Keratinocyte (primary cell): Measurements from ENCODE around the gene TPCN2. TPM values are rescaled to one million over a fixed set of nuclear protein-coding genes. Genes with fewer than 3 reads are reported as not detected.

Source experiments
- DNase-seq: peaks from one replicate; pipeline ENCODE4 v3.0.0-alpha.2; 2011; ENCODE audit warnings: low read depth, missing footprints, low spot score
- FAIRE-seq: peaks from 2 replicates; lab custom pipeline; 2011; peaks lifted over from hg19 to GRCh38; lab: Jason Lieb, UNC
- H2AFZ ChIP-seq: 2 replicates; pipeline ENCODE4 v1.6.0; 2012; ENCODE audit warnings: low read length, control low read depth, inconsistent platforms; ENCODE audit not compliant: control insufficient read depth
- H3K27ac ChIP-seq: 2 replicates; pipeline ENCODE4 v1.5.1; 2011; ENCODE audit warnings: low read length; ENCODE audit not compliant: control insufficient read depth, insufficient read depth
- H3K27me3 ChIP-seq: 3 replicates; pipeline ENCODE4 v1.6.0; 2011; ENCODE audit warnings: low read length; ENCODE audit not compliant: control insufficient read depth, insufficient read depth; ENCODE audit errors: extremely low read depth
- H3K36me3 ChIP-seq, 2 experiments: 2 replicates in 1 of 2; 3 replicates in 1 of 2; pipeline ENCODE4 v1.5.1; 2011; ENCODE audit warnings: low read length in 2 of 2, mild to moderate bottlenecking in 1 of 2; ENCODE audit not compliant: control insufficient read depth in 2 of 2, insufficient read depth in 2 of 2; ENCODE audit errors: extremely low read depth in 1 of 2
- H3K4me1 ChIP-seq: 3 replicates; pipeline ENCODE4 v1.5.1; 2011; ENCODE audit warnings: low read length; ENCODE audit not compliant: control insufficient read depth, insufficient read depth; ENCODE audit errors: extremely low read depth
- H3K4me2 ChIP-seq: 3 replicates; pipeline ENCODE4 v1.6.0; 2011; ENCODE audit warnings: low read depth, low read length; ENCODE audit not compliant: control insufficient read depth, insufficient read depth; ENCODE audit errors: extremely low read depth
- H3K4me3 ChIP-seq, 3 experiments: fragments of 200-600 bp in 1 of 3; sonication (generic) in 1 of 3; 2 replicates in 2 of 3; 3 replicates in 1 of 3; pipeline ENCODE4 v1.5.1; 2011 to 2016; ENCODE audit warnings: low read length in 3 of 3, mild to moderate bottlenecking in 3 of 3, control low read depth in 2 of 3, inconsistent platforms in 1 of 3, low read depth in 1 of 3, mixed read lengths in 1 of 3, mixed run types in 1 of 3, moderate library complexity in 1 of 3; ENCODE audit not compliant: control insufficient read depth in 2 of 3, insufficient read depth in 2 of 3; ENCODE audit errors: extremely low read depth in 1 of 3
- H3K79me2 ChIP-seq: 2 replicates; pipeline ENCODE4 v1.6.0; 2012; ENCODE audit warnings: low read length; ENCODE audit not compliant: control insufficient read depth, insufficient read depth
- H3K9ac ChIP-seq: 3 replicates; pipeline ENCODE4 v1.6.0; 2011; ENCODE audit warnings: low read length; ENCODE audit not compliant: control insufficient read depth, insufficient read depth; ENCODE audit errors: extremely low read depth
- H3K9me1 ChIP-seq: 3 replicates; pipeline ENCODE4 v1.6.0; 2011; ENCODE audit warnings: low read length; ENCODE audit not compliant: control insufficient read depth, insufficient read depth; ENCODE audit errors: extremely low read depth
- H3K9me3 ChIP-seq: 2 replicates; pipeline ENCODE4 v1.5.1; 2012; ENCODE audit warnings: low read depth, low read length; ENCODE audit not compliant: control insufficient read depth
- H4K20me1 ChIP-seq: 3 replicates; pipeline ENCODE4 v1.6.0; 2011; ENCODE audit warnings: low read length; ENCODE audit not compliant: control insufficient read depth, insufficient read depth; ENCODE audit errors: extremely low read depth
- CTCF ChIP-seq, 3 experiments: IDR thresholded peaks in 1 of 3; conservative IDR thresholded peaks in 1 of 3; optimal IDR thresholded peaks in 1 of 3; 2 replicates in 2 of 3; 3 replicates in 1 of 3; pipeline versions ENCODE3 to v1.5.1; 2011; ENCODE audit warnings: low read length in 3 of 3, mild to moderate bottlenecking in 3 of 3, moderate library complexity in 2 of 3, control low read depth in 1 of 3, inconsistent platforms in 1 of 3; ENCODE audit not compliant: insufficient read depth in 2 of 3; ENCODE audit errors: extremely low read depth in 1 of 3
- EZH2 ChIP-seq: IDR thresholded peaks from one replicate; pipeline ENCODE4 v1.6.1; 2012; ENCODE audit warnings: inconsistent platforms, mild to moderate bottlenecking, low read length, moderate library complexity
- dilution Hi-C: fragments of 300-500 bp; cut with MboI; formaldehyde crosslinking; loops from one replicate; pipeline ENCODE4 v1.7.0; 2020; ENCODE audit warnings: low sequenced_read_pairs; ENCODE audit not compliant: extremely low pct_ligation_motif_present
- polyA plus RNA-seq, 5 experiments: library from polyadenylated mRNA; depleted of rRNA in 3 of 5; stranded (reverse) in 3 of 5; stranded (forward) in 1 of 5; unstranded in 1 of 5; fragments of >200 nt; gene quantifications; 1 replicate in 1 of 5; 2 replicates in 3 of 5; 3 replicates in 1 of 5; pipeline versions ENCODE4 v1.2.1 to v1.2.3, GENCODE V29; 2011 to 2012; ENCODE audit warnings: missing spikeins in 2 of 5, low read depth in 1 of 5, low replicate concordance in 1 of 5

The TPCN2 gene
- polyA plus RNA-seq, 1 donor (not counting 4 experiments of a cell fraction or from before 2014, with no cell fraction given), result 7.7 TPM

DNA sequence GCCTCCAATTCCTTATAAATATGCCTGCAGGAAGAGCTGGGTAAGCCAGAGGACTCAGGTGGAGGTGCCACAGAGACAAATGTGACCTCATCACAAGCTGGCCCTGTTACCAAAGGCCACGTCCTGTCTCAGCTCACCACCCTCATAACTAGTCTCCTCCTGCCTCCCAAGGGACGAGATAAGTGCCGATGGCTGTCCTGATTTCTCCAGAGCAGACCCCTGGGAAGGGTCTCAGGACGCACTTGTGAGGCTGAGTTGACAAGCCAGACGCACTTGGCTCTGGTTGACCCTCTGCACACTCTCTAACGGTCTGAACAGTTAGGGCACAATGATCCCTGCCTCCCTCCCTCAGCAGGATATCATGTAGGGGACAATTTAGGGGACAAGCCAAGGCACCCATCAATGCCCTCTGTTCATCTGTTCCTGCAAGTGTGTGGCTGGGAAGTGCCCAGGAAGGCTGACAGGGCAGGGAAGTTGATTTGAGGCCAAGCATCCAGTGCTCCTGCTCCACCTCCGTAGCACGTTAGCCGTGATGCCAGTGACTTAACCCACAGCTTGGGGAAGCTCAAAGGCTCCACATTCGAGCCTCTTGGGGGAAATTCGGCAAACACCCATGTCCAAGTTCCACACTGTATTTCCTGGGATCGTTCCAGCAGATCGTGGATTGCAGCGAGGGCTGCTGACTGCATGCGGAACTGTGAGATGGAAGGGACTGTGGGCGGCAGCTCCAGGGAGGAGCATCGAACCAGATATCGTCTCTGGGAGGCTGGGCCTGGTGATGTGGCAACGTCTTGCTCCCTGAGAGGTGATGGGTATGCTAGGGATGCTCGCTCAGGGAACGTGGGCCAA lies 109.8 kb downstream of the TPCN2 start:
- TF ChIP-seq EZH2 (no peak), CTCF (optimal IDR thresholded peaks at IDR 0.05 in 1 of 3, IDR thresholded peaks at IDR 0.05 in 1 of 3, conservative IDR thresholded peaks at IDR 0.05 in 1 of 3; ENCODE audit: extremely low read depth in 1 of 3, insufficient read depth in 2 of 3, low read length in 3 of 3) (no peak)
- no peaks in the 10 kb centered on the region for H3K79me2 ChIP-seq
- FAIRE-seq (no peak), DNase-seq (no peak)
- no peak overlapping the region for H3K4me2 ChIP-seq
- no peaks in the 10 kb centered on the region for H3K36me3 ChIP-seq
- H3K9me1 ChIP-seq, result no peaks in the 10 kb centered on the region
- no peak overlapping the region for H3K4me3 ChIP-seq
- dilution Hi-C loops, result no loop called here
- no peaks in the 10 kb centered on the region for H4K20me1 ChIP-seq
- no peak overlapping the region for H3K27ac ChIP-seq
- H2AFZ ChIP-seq, result no peak overlapping the region
- H3K4me1 ChIP-seq, result no peaks in the 10 kb centered on the region
- H3K27me3 ChIP-seq, result peaks cover 26% of the 10 kb centered on the region
- no peak overlapping the region for H3K9ac ChIP-seq
- no peaks in the 10 kb centered on the region for H3K9me3 ChIP-seq

GRCh38 chr11:69159150-69159852 lies 110.6 kb downstream of the TPCN2 start:
- Histone ChIP-seq H2AFZ (no peak overlapping the region), H3K9ac (no peak overlapping the region), H3K4me3 (no peak overlapping the region), H3K79me2 (no peaks in the 10 kb centered on the region), H4K20me1 (no peaks in the 10 kb centered on the region), H3K27me3 (peaks cover 26% of the 10 kb centered on the region), H3K9me1 (no peaks in the 10 kb centered on the region), H3K9me3 (no peaks in the 10 kb centered on the region), H3K4me1 (no peaks in the 10 kb centered on the region), H3K27ac (no peak overlapping the region), H3K4me2 (no peak overlapping the region), H3K36me3 (no peaks in the 10 kb centered on the region)
- DNase-seq (no peak), FAIRE-seq (no peak)
- no peak for TF ChIP-seq EZH2
- no peak for TF ChIP-seq CTCF (optimal IDR thresholded peaks at IDR 0.05 in 1 of 3, IDR thresholded peaks at IDR 0.05 in 1 of 3, conservative IDR thresholded peaks at IDR 0.05 in 1 of 3; ENCODE audit: extremely low read depth in 1 of 3, insufficient read depth in 2 of 3, low read length in 3 of 3)
- dilution Hi-C loops, result no loop called here
